ENCODE data around the gene ZNF579.
"Not testable (repeated sequence)": the region's sequence is repeated elsewhere in the genome, so short reads cannot be mapped to it uniquely, and the experiment has no call there.

Gene ZNF579

GRCh38 chr19:55539090-55539984 is 41.3 kb downstream of the ZNF579 start:
- DNase-seq (ENCODE audit: low spot score): no peak

- no peak for DNase-seq (ENCODE audit: low spot score)
Measured at GRCh38 chr19:55538132-55538531, 42.5 kb downstream of the ZNF579 start.

GRCh38 chr19:55537741-55538111 is 42.9 kb downstream of the ZNF579 start:
- DNase-seq (ENCODE audit: low spot score): no peak

GRCh38 chr19:55536951-55537740 is 43.5 kb downstream of the ZNF579 start, which contains the start of gene SBK2:
Gene SBK2, minus strand, starts transcription at chr19:55537133. Its CDS starts 839 bp downstream, at chr19:55536294.
- no peak for DNase-seq (ENCODE audit: low spot score)

- DNase-seq (ENCODE audit: low spot score): no peak
Measured at GRCh38 chr19:55536366-55536765, 44.3 kb downstream of the ZNF579 start.

- DNase-seq (ENCODE audit: low spot score): no peak
Measured at GRCh38 chr19:55535965-55536350, 44.7 kb downstream of the ZNF579 start.

GRCh38 chr19:55535173-55535964 is 45.3 kb downstream of the ZNF579 start:
- DNase-seq (ENCODE audit: low spot score): no peak

- not testable (repeated sequence) for DNase-seq (ENCODE audit: low spot score)
Measured at GRCh38 chr19:55534280-55534679, 46.4 kb downstream of the ZNF579 start.

GRCh38 chr19:55530996-55531395 is 49.7 kb downstream of the ZNF579 start:
- DNase-seq (ENCODE audit: low spot score): no peak

- no peak for DNase-seq (ENCODE audit: low spot score)
Measured at GRCh38 chr19:55529636-55530234, 50.9 kb downstream of the ZNF579 start.

- no peak for DNase-seq (ENCODE audit: low spot score)
Measured at GRCh38 chr19:55528030-55528803, 52.4 kb downstream of the ZNF579 start.

- DNase-seq (ENCODE audit: low spot score): no peak
Measured at GRCh38 chr19:55527197-55528029, 53.2 kb downstream of the ZNF579 start.
